IMR-90 (cell line): Measurements from ENCODE around the gene UBD. TPM values are rescaled to one million over a fixed set of nuclear protein-coding genes. Genes with fewer than 3 reads are reported as not detected.

Source experiments
- ATAC-seq: fragments of 200-7000 bp; cut with Tn5 transposase; 2 replicates; pipeline ENCODE4 v1.9.1; 2020; ENCODE audit warnings: low read depth, mild to moderate bottlenecking, moderate library complexity
- BruUV-seq: library from RNA; stranded (reverse); fragments of 400-500 nt; replicated peaks from 2 replicates; lab custom pipeline; 2021; lab: Mats Ljungman, UMichigan
- CTCF ChIA-PET: fragments of 300-600 bp; formaldehyde crosslinking; extraction: SDS; loops from one replicate; lab custom pipeline; 2021; ENCODE audit warnings: antibody characterized with exemption; lab: Yijun Ruan, JAX
- POLR2A ChIA-PET: fragments of 300-600 bp; sonication (Branson Sonifier 250); formaldehyde crosslinking; loops from one replicate; lab custom pipeline; 2022; ENCODE audit warnings: antibody characterized with exemption; ENCODE audit not compliant: unreplicated experiment; lab: Charles Lee
- DNase-seq: peaks from one replicate; pipeline ENCODE4 v3.0.0; 2013
- H2AFZ ChIP-seq: replicated peaks from 2 replicates; pipeline ENCODE3; 2013; ENCODE audit warnings: low read length, mild to moderate bottlenecking; ENCODE audit not compliant: poor library complexity
- H2AK5ac ChIP-seq: 2 replicates; pipeline ENCODE4 v1.6.1; 2013; ENCODE audit warnings: low read depth, low read length, inconsistent platforms
- H2AK9ac ChIP-seq: replicated peaks from 2 replicates; pipeline ENCODE3; 2013; ENCODE audit warnings: mild to moderate bottlenecking, low read depth, low read length, moderate library complexity; ENCODE audit not compliant: poor library complexity
- H2BK120ac ChIP-seq: 2 replicates; pipeline ENCODE4 v1.6.1; 2013; ENCODE audit warnings: low read depth, low read length, inconsistent platforms
- H2BK15ac ChIP-seq: 3 replicates; pipeline ENCODE4 v1.6.1; 2013; ENCODE audit warnings: low read depth, low read length, inconsistent platforms
- H2BK20ac ChIP-seq: 2 replicates; pipeline ENCODE4 v1.6.1; 2013; ENCODE audit warnings: low read depth, mild to moderate bottlenecking, inconsistent platforms, low read length, moderate library complexity
- H2BK5ac ChIP-seq: 2 replicates; pipeline ENCODE4 v1.6.1; 2013; ENCODE audit warnings: mild to moderate bottlenecking, low read depth, low read length, inconsistent platforms; ENCODE audit not compliant: poor library complexity, severe bottlenecking
- H3K14ac ChIP-seq: replicated peaks from 2 replicates; pipeline ENCODE4 v1.6.1; 2013; ENCODE audit warnings: low read depth, low read length, inconsistent platforms
- H3K18ac ChIP-seq: 2 replicates; pipeline ENCODE4 v1.6.1; 2013; ENCODE audit warnings: low read depth, low read length, control low read depth
- H3K23ac ChIP-seq: 2 replicates; pipeline ENCODE4 v1.6.1; 2013; ENCODE audit warnings: low read depth, low read length, inconsistent platforms
- H3K27ac ChIP-seq: 2 replicates; pipeline ENCODE4 v1.5.1; 2013; ENCODE audit warnings: mild to moderate bottlenecking, control low read depth, low read length; ENCODE audit not compliant: insufficient read depth
- H3K27me3 ChIP-seq: 2 replicates; pipeline ENCODE4 v1.6.1; 2013; ENCODE audit warnings: low read length; ENCODE audit not compliant: control insufficient read depth, insufficient read depth
- H3K36me3 ChIP-seq: 2 replicates; pipeline ENCODE4 v1.6.1; 2013; ENCODE audit warnings: low read length, mixed read lengths; ENCODE audit not compliant: control insufficient read depth, insufficient read depth
- H3K4ac ChIP-seq: 2 replicates; pipeline ENCODE4 v1.6.1; 2013; ENCODE audit warnings: low read depth, low read length, inconsistent platforms
- H3K4me1 ChIP-seq: 2 replicates; pipeline ENCODE4 v1.6.1; 2013; ENCODE audit warnings: low read length, mixed read lengths; ENCODE audit not compliant: control insufficient read depth, insufficient read depth
- H3K4me2 ChIP-seq: 2 replicates; pipeline ENCODE4 v1.6.1; 2013; ENCODE audit warnings: low read depth, mild to moderate bottlenecking, control low read depth, low read length, moderate library complexity
- H3K4me3 ChIP-seq: 2 replicates; pipeline ENCODE4 v1.5.1; 2013; ENCODE audit warnings: low read depth, mild to moderate bottlenecking, control low read depth, low read length, moderate library complexity; ENCODE audit not compliant: insufficient read depth
- H3K56ac ChIP-seq: 2 replicates; pipeline ENCODE4 v1.6.1; 2013; ENCODE audit warnings: low read length, inconsistent platforms; ENCODE audit not compliant: insufficient read depth; ENCODE audit errors: extremely low read depth
- H3K79me1 ChIP-seq, 2 experiments: 2 replicates each; pipeline ENCODE4 v1.6.1; 2013; ENCODE audit warnings: low read length in 2 of 2, inconsistent platforms in 1 of 2, low read depth in 1 of 2
- H3K9ac ChIP-seq: 2 replicates; pipeline ENCODE4 v1.6.1; 2013; ENCODE audit warnings: low read depth, low read length, control low read depth
- H3K9me1 ChIP-seq: 2 replicates; pipeline ENCODE4 v1.6.1; 2013; ENCODE audit warnings: low read length, inconsistent platforms; ENCODE audit not compliant: insufficient read depth
- H3K9me3 ChIP-seq: 2 replicates; pipeline ENCODE4 v1.6.1; 2013; ENCODE audit warnings: low read length; ENCODE audit not compliant: control insufficient read depth, insufficient read depth
- H4K20me1 ChIP-seq: 2 replicates; pipeline ENCODE4 v1.6.1; 2013; ENCODE audit warnings: low read length, inconsistent platforms; ENCODE audit not compliant: insufficient read depth
- H4K5ac ChIP-seq: 2 replicates; pipeline ENCODE4 v1.6.1; 2013; ENCODE audit warnings: mild to moderate bottlenecking, low read depth, low read length, control low read depth
- H4K8ac ChIP-seq, 2 experiments: 2 replicates each; pipeline ENCODE4 v1.6.1; 2013; ENCODE audit warnings: low read depth in 2 of 2, low read length in 2 of 2, control low read depth in 1 of 2, inconsistent platforms in 1 of 2
- H4K91ac ChIP-seq: 2 replicates; pipeline ENCODE4 v1.6.1; 2013; ENCODE audit warnings: low read depth, low read length, inconsistent platforms; ENCODE audit not compliant: insufficient read depth
- BHLHE40 ChIP-seq: fragments of 150-350 bp; IDR thresholded peaks from 2 replicates; pipeline ENCODE4 v1.6.1; 2016; ENCODE audit warnings: mild to moderate bottlenecking, low read depth, low read length
- CEBPB ChIP-seq: IDR thresholded peaks from 2 replicates; pipeline ENCODE4 v1.6.1; 2012; ENCODE audit warnings: low read depth, low read length, improper control_type of control experiment
- CHD1 ChIP-seq: IDR thresholded peaks from 2 replicates; pipeline ENCODE4 v1.6.1; 2012; ENCODE audit warnings: low read depth, low read length, improper control_type of control experiment
- CTCF ChIP-seq: conservative IDR thresholded peaks from 2 replicates; pipeline ENCODE4 v1.5.1; 2012; ENCODE audit warnings: mild to moderate bottlenecking, low read depth, low read length, improper control_type of control experiment
- ELK1 ChIP-seq: fragments of 150-350 bp; IDR thresholded peaks from 2 replicates; pipeline ENCODE4 v1.6.1; 2016; ENCODE audit warnings: low read depth, mild to moderate bottlenecking, low read length, moderate library complexity, borderline replicate concordance
- FOS ChIP-seq: fragments of 150-350 bp; IDR thresholded peaks from 2 replicates; pipeline ENCODE4 v1.6.1; 2016; ENCODE audit warnings: low read depth, low read length
- MAFK ChIP-seq: IDR thresholded peaks from 2 replicates; pipeline ENCODE4 v1.6.1; 2012; ENCODE audit warnings: low read depth, low read length, improper control_type of control experiment
- MAZ ChIP-seq: IDR thresholded peaks from 2 replicates; pipeline ENCODE4 v1.6.1; 2012; ENCODE audit warnings: low read depth, mild to moderate bottlenecking, low read length, improper control_type of control experiment, moderate library complexity, borderline replicate concordance
- MXI1 ChIP-seq: IDR thresholded peaks from 2 replicates; pipeline ENCODE4 v1.6.1; 2012; ENCODE audit warnings: low read depth, mild to moderate bottlenecking, low read length, moderate library complexity, borderline replicate concordance
- NFE2L2 ChIP-seq: fragments of 150-350 bp; IDR thresholded peaks from 2 replicates; pipeline ENCODE4 v1.6.1; 2016; ENCODE audit warnings: low read depth, mild to moderate bottlenecking, low read length
- POLR2A ChIP-seq: IDR thresholded peaks from 2 replicates; pipeline ENCODE4 v1.6.1; 2012; ENCODE audit warnings: mild to moderate bottlenecking, low read depth, low read length
- RAD21 ChIP-seq: IDR thresholded peaks from 2 replicates; pipeline ENCODE4 v1.6.1; 2012; ENCODE audit warnings: low read length, improper control_type of control experiment
- RCOR1 ChIP-seq: IDR thresholded peaks from 2 replicates; pipeline ENCODE4 v1.6.1; 2012; ENCODE audit warnings: mild to moderate bottlenecking, low read length, improper control_type of control experiment; ENCODE audit not compliant: insufficient replicate concordance
- RFX5 ChIP-seq: IDR thresholded peaks from 2 replicates; pipeline ENCODE4 v1.8.0; 2012; ENCODE audit warnings: low read depth, mild to moderate bottlenecking, low read length, moderate library complexity
- SMC3 ChIP-seq: fragments of 150-350 bp; IDR thresholded peaks from 2 replicates; pipeline ENCODE4 v1.6.1; 2016; ENCODE audit warnings: low read depth, mild to moderate bottlenecking, antibody characterized with exemption, low read length, moderate library complexity
- USF2 ChIP-seq: fragments of 150-350 bp; IDR thresholded peaks from 2 replicates; pipeline ENCODE4 v1.6.1; 2017; ENCODE audit warnings: mild to moderate bottlenecking, antibody characterized with exemption, low read length, low read depth
- WGBS, 2 experiments: methylation state at CpG; one replicate each; pipeline versions ENCODE4 v1.1.5 to v1.1.7; 2013; ENCODE audit warnings: missing lambda C conversion rate in 2 of 2; ENCODE audit not compliant: insufficient read length in 1 of 2; ENCODE audit errors: extremely low coverage in 2 of 2; 5-methylcytosine and 5-hydroxymethylcytosine counted together
- dilution Hi-C: fragments of 300-500 bp; cut with HindIII; formaldehyde crosslinking; loops from one replicate; pipeline ENCODE4 v1.14.3; 2018; ENCODE audit warnings: low sequenced_read_pairs; ENCODE audit not compliant: unreplicated experiment
- in situ Hi-C: fragments of 300-500 bp; cut with MboI; formaldehyde crosslinking; loops from 3 replicates; pipeline ENCODE4 v1.14.3; 2019; ENCODE audit warnings: low sequenced_read_pairs, inconsistent platforms, mixed read lengths
- intact Hi-C: fragments of 100-400 bp; cut with micrococcal nuclease; formaldehyde crosslinking; loops from 2 replicates; pipeline ENCODE4 v1.10.0; 2022
- polyA plus RNA-seq, 3 experiments: library from polyadenylated mRNA; depleted of rRNA; stranded (reverse); fragments of >200 nt; gene quantifications; 2 replicates each; pipeline ENCODE4 v1.2.3, GENCODE V29; 2012; ENCODE audit warnings: low replicate concordance in 1 of 3
- total RNA-seq: library from RNA; depleted of rRNA; stranded (reverse); fragments of >200 nt; gene quantifications from 2 replicates; pipeline ENCODE4 v1.2.3, GENCODE V29; 2012

UBD gene
- total and polyA plus RNA-seq, 2 of the 4 experiments (the other 2 are of a cell fraction), result not detected

GRCh38 chr6:29566856-29567255 lies 7.3 kb upstream of the UBD start:
- Histone ChIP-seq H3K36me3 (no peaks in the 10 kb centered on the region), H3K79me1 (no peaks in the 10 kb centered on the region), H3K9ac (no peak overlapping the region), H3K27ac (no peak overlapping the region), H4K20me1 (no peaks in the 10 kb centered on the region), H2BK20ac (no peak overlapping the region), H3K14ac (no peak overlapping the region), H3K9me1 (no peaks in the 10 kb centered on the region), H3K18ac (no peak overlapping the region), H3K4me3 (no peak overlapping the region), H4K91ac (no peak overlapping the region), H3K9me3 (no peaks in the 10 kb centered on the region), H3K4ac (no peak overlapping the region), H2AFZ (no peak overlapping the region), H4K5ac (no peak overlapping the region), H3K56ac (no peak overlapping the region), H3K4me1 (no peaks in the 10 kb centered on the region), H3K27me3 (no peaks in the 10 kb centered on the region), H2BK120ac (no peak overlapping the region), H3K23ac (no peak overlapping the region), H4K8ac (no peak overlapping the region), H2BK5ac (no peak overlapping the region), H2AK5ac (no peak overlapping the region), H3K4me2 (no peak overlapping the region), H2AK9ac (no peak overlapping the region), H2BK15ac (no peak overlapping the region)
- no CpG with 5 or more reads among the region's 5 CpGs for WGBS, 2 experiments
- ATAC-seq, result no peak
- ChIA-PET CTCF (no interaction called here), POLR2A (no interaction called here)
- dilution Hi-C loops, result no loop called here
- DNase-seq, result no peak
- in situ Hi-C loops, result no loop called here
- no peak for TF ChIP-seq CEBPB
- TF ChIP-seq FOS, result no peak
- TF ChIP-seq NFE2L2, result no peak
- no peak for TF ChIP-seq CTCF
- no peak for TF ChIP-seq ELK1
- TF ChIP-seq RCOR1, result no peak
- no peak for TF ChIP-seq MXI1
- no peak for TF ChIP-seq POLR2A
- TF ChIP-seq SMC3, result no peak
- no peak for TF ChIP-seq RFX5
- no peak for TF ChIP-seq USF2
- TF ChIP-seq CHD1, result no peak
- TF ChIP-seq MAFK, result no peak
- no peak for TF ChIP-seq RAD21
- no peak for TF ChIP-seq MAZ
- TF ChIP-seq BHLHE40, result no peak
- no TSS peak for BruUV-seq
- intact Hi-C loops, result no loop called here
